NCI-H187 (cell line): Measurements from ENCODE around the gene NKAPL.

ENCODE experiments used
- DNase-seq, 2 experiments: peaks; one replicate each; lab custom pipeline; 2025; lab: John Stamatoyannopoulos, UW

The NKAPL gene

GRCh38 chr6:28258877-28259777 is at the start of gene NKAPL:
TSS of gene NKAPL (plus strand) at chr6:28259297. CDS start at chr6:28259372, 75 bp downstream.
- DNase-seq, result no peak

- DNase-seq, result no peak
Observed at GRCh38 chr6:28209753-28210535, 49.2 kb upstream of the NKAPL start.

- no peak for DNase-seq
Observed at GRCh38 chr6:28211840-28212509, 47.1 kb upstream of the NKAPL start.

- DNase-seq, result peak in 1 of 2 experiments; percentile 26
Observed at GRCh38 chr6:28212510-28213212, 46.4 kb upstream of the NKAPL start.

GRCh38 chr6:28213213-28213523 is 45.9 kb upstream of the NKAPL start:
- DNase-seq, result no peak

- DNase-seq, result no peak
Observed at GRCh38 chr6:28215425-28215824, 43.7 kb upstream of the NKAPL start.

- DNase-seq, result no peak
Observed at GRCh38 chr6:28217890-28218289, 41.2 kb upstream of the NKAPL start.

GRCh38 chr6:28218312-28219248 is 40.5 kb upstream of the NKAPL start:
- peak; percentile 50 for DNase-seq

- no peak for DNase-seq
Observed at GRCh38 chr6:28220257-28221133, 38.6 kb upstream of the NKAPL start.

- DNase-seq, result no peak
Observed at GRCh38 chr6:28224131-28225055, 34.7 kb upstream of the NKAPL start.

GRCh38 chr6:28225056-28225834 is 33.9 kb upstream of the NKAPL start, which contains the start of gene ZSCAN9:
TSS of gene ZSCAN9 (plus strand) at chr6:28225275. CDS start at chr6:28227085, 1,810 bp downstream.
- peak; percentile 67 to 70 for DNase-seq

- DNase-seq, result no peak
Observed at GRCh38 chr6:28226460-28226859, 32.6 kb upstream of the NKAPL start.

- no peak for DNase-seq
Observed at GRCh38 chr6:28232785-28233184, 26.3 kb upstream of the NKAPL start.

- no peak for DNase-seq
Observed at GRCh38 chr6:28235912-28236452, 23.1 kb upstream of the NKAPL start.

- DNase-seq, result no peak
Observed at GRCh38 chr6:28239636-28240035, 19.5 kb upstream of the NKAPL start.

GRCh38 chr6:28240471-28240870 is 18.6 kb upstream of the NKAPL start:
- no peak for DNase-seq

- DNase-seq, result no peak
Observed at GRCh38 chr6:28243946-28244345, 15.2 kb upstream of the NKAPL start.
